Gastrocnemius medialis (tissue), 4 donors: ENCODE data around the gene SCGN. TPM values are rescaled to one million over a fixed set of nuclear protein-coding genes. Genes with fewer than 3 reads are reported as not detected.
"Not testable (repeated sequence)": the region's sequence is repeated elsewhere in the genome, so short reads cannot be mapped to it uniquely, and the experiment has no call there.

ENCODE experiments used
- ATAC-seq, 2 donors: fragments of 150-250 bp; one replicate each; pipeline ENCODE4 v1.9.1; 2016
- DNase-seq, 2 donors: peaks; one replicate each; pipeline ENCODE4 v3.0.0-alpha.2; 2019
- H3K27ac ChIP-seq, 4 donors: fragments of 200-600 bp; sonication (generic); 1 replicate in 1 of 4; 2 replicates in 3 of 4; pipeline ENCODE4 v1.5.1; 2016 to 2018; ENCODE audit warnings: mild to moderate bottlenecking in 2 of 4, moderate library complexity in 1 of 4
- H3K27me3 ChIP-seq, 3 donors: fragments of 200-600 bp; sonication (generic) in 2 of 3; 1 replicate in 1 of 3; 2 replicates in 2 of 3; pipeline versions ENCODE4 v1.5.1 to v1.6.0; 2016 to 2019; ENCODE audit warnings: mild to moderate bottlenecking in 1 of 3, moderate library complexity in 1 of 3
- H3K36me3 ChIP-seq, 2 donors: fragments of 200-600 bp; sonication (generic) in 1 of 2; one replicate each; pipeline ENCODE4 v1.5.1; 2017 to 2018
- H3K4me1 ChIP-seq, 2 donors: fragments of 200-600 bp; sonication (generic) in 1 of 2; one replicate each; pipeline ENCODE4 v1.5.1; 2016 to 2017; ENCODE audit warnings: mild to moderate bottlenecking in 2 of 2
- H3K4me3 ChIP-seq, 4 donors: fragments of 200-600 bp; sonication (generic) in 3 of 4; 1 replicate in 1 of 4; 2 replicates in 3 of 4; pipeline ENCODE4 v1.5.1; 2016 to 2019; ENCODE audit warnings: mild to moderate bottlenecking in 2 of 4
- H3K9me3 ChIP-seq, 3 donors: fragments of 200-600 bp; sonication (generic) in 2 of 3; 1 replicate in 1 of 3; 2 replicates in 2 of 3; pipeline ENCODE4 v1.5.1; 2016 to 2019
- CTCF ChIP-seq, 5 experiments: fragments of 450-650 bp in 3 of 5; fragments of 200-600 bp in 2 of 5; sonication (generic) in 2 of 5; IDR thresholded peaks in 4 of 5; conservative IDR thresholded peaks in 1 of 5; 1 replicate in 4 of 5; 2 replicates in 1 of 5; pipeline ENCODE4 v1.5.1; 2016 to 2019; ENCODE audit warnings: antibody characterized with exemption in 5 of 5, mild to moderate bottlenecking in 3 of 5, moderate library complexity in 3 of 5
- POLR2A ChIP-seq, 2 donors: fragments of 450-650 bp; IDR thresholded peaks; one replicate each; pipeline ENCODE4 v1.6.1; 2017; ENCODE audit warnings: antibody characterized with exemption in 2 of 2, mild to moderate bottlenecking in 2 of 2, moderate library complexity in 2 of 2
- in situ Hi-C, 4 donors: fragments of 200-750 bp; cut with MboI; loops; one replicate each; pipeline versions ENCODE4 v1.15.0 to v1.8.0; 2017; ENCODE audit warnings: low sequenced_read_pairs in 4 of 4
- intact Hi-C: fragments of 100-400 bp; cut with DNase I; formaldehyde crosslinking; loops from one replicate; pipeline ENCODE4 v1.15.1; 2023; ENCODE audit warnings: low total_unique reads
- total RNA-seq, 4 donors: library from RNA; depleted of rRNA; stranded (reverse); fragments of >200 nt; gene quantifications; one replicate each; pipeline versions ENCODE4 v1.1.0 to v1.2.3, GENCODE V29; 2016

The SCGN gene
- total RNA-seq, 4 donors from 2014 or later: not detected

DNA sequence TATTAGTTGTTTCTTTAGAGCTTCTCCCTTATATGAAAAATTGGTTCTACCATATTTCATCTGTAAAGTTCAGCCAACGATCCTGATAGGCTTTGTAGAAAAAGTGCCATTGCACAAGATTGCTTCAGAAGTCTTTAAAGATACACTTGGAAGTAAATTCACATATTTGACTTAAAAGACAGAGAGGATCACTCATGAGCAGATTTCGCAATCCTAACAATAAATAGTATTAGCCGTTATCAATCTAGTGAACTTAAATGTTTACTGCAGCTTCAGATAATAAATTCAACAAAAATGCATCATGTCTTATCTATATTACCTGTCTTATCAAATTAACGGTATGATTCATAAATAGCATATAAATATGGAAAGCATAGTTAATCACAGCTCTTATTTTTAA lies 93.8 kb downstream of the SCGN start:
- Histone ChIP-seq H3K27ac (no peak overlapping the region), H3K27me3 (no peaks in the 10 kb centered on the region), H3K36me3 (no peaks in the 10 kb centered on the region), H3K4me1 (no peaks in the 10 kb centered on the region), H3K4me3 (no peak overlapping the region), H3K9me3 (no peaks in the 10 kb centered on the region)
- TF ChIP-seq POLR2A (IDR thresholded peaks at IDR 0.05) (no peak), CTCF (IDR thresholded peaks at IDR 0.05 in 4 of 5, conservative IDR thresholded peaks at IDR 0.05 in 1 of 5) (no peak)
- DNase-seq (no peak), ATAC-seq (no peak)
- in situ Hi-C loops (no loop called here), intact Hi-C loops (no loop called here)

GRCh38 chr6:25746968-25747367 lies 95.0 kb downstream of the SCGN start:
- Histone ChIP-seq H3K36me3 (no peaks in the 10 kb centered on the region), H3K27ac (no peak overlapping the region), H3K27me3 (no peaks in the 10 kb centered on the region), H3K4me3 (no peak overlapping the region), H3K4me1 (no peaks in the 10 kb centered on the region), H3K9me3 (no peaks in the 10 kb centered on the region)
- TF ChIP-seq CTCF (IDR thresholded peaks at IDR 0.05 in 4 of 5, conservative IDR thresholded peaks at IDR 0.05 in 1 of 5): no peak
- no peak for TF ChIP-seq POLR2A (IDR thresholded peaks at IDR 0.05)
- ATAC-seq (no peak), DNase-seq (no peak)
- intact Hi-C loops (no loop called here), in situ Hi-C loops (no loop called here)

GRCh38 chr6:25747477-25747876 lies 95.5 kb downstream of the SCGN start:
- no peaks in the 10 kb centered on the region for H3K9me3 ChIP-seq
- no peaks in the 10 kb centered on the region for H3K27me3 ChIP-seq
- TF ChIP-seq POLR2A (IDR thresholded peaks at IDR 0.05) (no peak), CTCF (IDR thresholded peaks at IDR 0.05 in 4 of 5, conservative IDR thresholded peaks at IDR 0.05 in 1 of 5) (no peak)
- in situ Hi-C loops: no loop called here
- no peaks in the 10 kb centered on the region for H3K4me1 ChIP-seq
- intact Hi-C loops: no loop called here
- no peak overlapping the region for H3K27ac ChIP-seq
- ATAC-seq (no peak), DNase-seq (no peak)
- H3K36me3 ChIP-seq: no peaks in the 10 kb centered on the region
- H3K4me3 ChIP-seq: no peak overlapping the region

DNA sequence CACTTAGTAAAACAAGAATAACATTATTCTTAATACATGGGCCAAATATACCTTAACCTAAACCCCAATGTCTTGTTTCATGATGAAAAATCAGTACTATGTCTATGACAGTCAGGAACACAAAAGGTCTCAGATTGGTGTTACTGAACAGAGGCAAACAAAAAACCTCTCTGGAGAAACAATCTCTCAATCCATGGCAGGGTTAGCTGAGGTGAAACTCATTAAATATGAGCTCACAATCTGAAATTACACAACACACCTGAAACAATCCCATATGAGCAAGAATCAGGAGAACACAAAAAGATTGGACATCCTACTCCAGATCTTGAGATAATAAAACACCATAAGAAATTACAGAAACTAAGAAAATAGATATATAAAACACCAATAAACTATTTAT lies 96.0 kb downstream of the SCGN start:
- H3K27ac ChIP-seq: no peak overlapping the region
- DNase-seq (no peak), ATAC-seq (no peak)
- no peak for TF ChIP-seq POLR2A (IDR thresholded peaks at IDR 0.05)
- no peak for TF ChIP-seq CTCF (IDR thresholded peaks at IDR 0.05 in 4 of 5, conservative IDR thresholded peaks at IDR 0.05 in 1 of 5)
- H3K4me1 ChIP-seq: no peaks in the 10 kb centered on the region
- no peak overlapping the region for H3K4me3 ChIP-seq
- in situ Hi-C loops: no loop called here
- intact Hi-C loops: no loop called here
- H3K27me3 ChIP-seq: no peaks in the 10 kb centered on the region
- no peaks in the 10 kb centered on the region for H3K9me3 ChIP-seq
- no peaks in the 10 kb centered on the region for H3K36me3 ChIP-seq

DNA sequence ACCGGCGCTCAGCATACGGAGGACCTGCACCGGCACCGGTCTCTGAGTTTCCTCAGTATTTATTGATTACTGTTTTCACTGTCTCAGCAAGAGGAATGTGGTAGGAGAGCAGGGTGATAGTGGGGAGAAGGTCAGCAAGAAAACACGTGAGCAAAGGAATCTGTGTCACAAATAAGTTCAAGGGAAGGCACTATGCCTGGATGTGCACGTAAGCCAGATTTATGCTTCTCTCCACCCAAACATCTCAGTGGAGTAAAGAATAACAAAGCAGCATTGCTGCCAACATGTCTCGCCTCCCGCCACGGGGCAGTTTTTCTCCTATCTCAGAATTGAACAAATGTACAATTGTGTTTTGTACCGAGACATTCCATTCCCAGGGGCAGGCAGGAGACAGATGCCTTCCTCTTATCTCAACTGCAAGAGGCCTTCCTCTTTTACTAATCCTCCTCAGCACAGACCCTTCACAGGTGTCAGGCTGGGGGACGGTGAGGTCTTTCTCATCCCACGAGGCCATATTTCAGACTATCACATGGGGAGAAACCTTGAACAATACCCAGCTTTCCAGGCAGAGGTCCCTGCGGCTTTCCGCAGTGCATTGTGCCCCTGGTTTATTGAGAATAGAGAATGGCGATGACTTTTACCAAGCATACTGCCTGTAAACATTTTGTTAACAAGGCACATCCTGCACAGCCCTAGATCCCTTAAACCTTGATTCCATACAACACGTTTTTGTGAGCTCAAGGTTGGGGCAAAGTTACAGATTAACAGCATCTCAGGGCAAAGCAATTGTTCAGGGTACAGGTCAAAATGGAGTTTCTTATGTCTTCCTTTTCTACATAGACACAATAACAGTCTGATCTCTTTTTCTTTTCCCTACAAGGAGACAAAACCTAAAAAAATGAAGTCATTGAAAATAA lies 96.8 kb downstream of the SCGN start:
- H3K4me3 ChIP-seq, H3K9me3 ChIP-seq, ATAC-seq, H3K27ac ChIP-seq, H3K4me1 ChIP-seq, intact Hi-C loops, in situ Hi-C loops, DNase-seq, H3K27me3 ChIP-seq, H3K36me3 ChIP-seq: not testable (repeated sequence)
